Forelimb muscle (tissue), 1 donor: ENCODE data around the gene FBXO21. TPM values are rescaled to one million over a fixed set of nuclear protein-coding genes. Genes with fewer than 3 reads are reported as not detected.

Source experiments
- DNase-seq: peaks from one replicate; pipeline ENCODE4 v3.0.0-alpha.2; 2013; ENCODE audit warnings: low read depth
- polyA plus RNA-seq: library from polyadenylated mRNA; unstranded; fragments of 120-200 nt; gene quantifications from one replicate; pipeline ENCODE4 v1.2.1, GENCODE V29; 2013; ENCODE audit not compliant: insufficient read length

Gene FBXO21
- polyA plus RNA-seq, 1 donor: 24.9 TPM

DNA sequence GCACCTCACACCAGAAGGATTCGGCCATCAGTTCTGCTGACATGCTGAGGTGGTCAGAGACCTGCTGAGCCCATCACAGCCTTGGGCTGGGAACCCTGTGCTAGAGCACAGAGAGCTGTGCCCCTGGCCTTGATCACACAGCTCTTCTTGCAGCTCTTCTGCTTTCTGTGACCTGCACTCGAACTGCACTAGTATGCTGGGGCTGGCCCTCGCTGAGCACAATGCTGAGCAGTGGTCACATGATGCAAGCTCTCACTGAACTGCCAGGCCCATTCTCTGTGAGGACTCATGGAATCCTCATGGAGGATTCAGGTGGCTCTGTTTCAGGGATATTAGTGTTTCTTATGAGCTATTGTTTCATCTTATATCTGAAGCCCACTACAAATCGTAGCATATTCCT is 22.5 kb downstream of the FBXO21 start:
- no peak for DNase-seq

DNA sequence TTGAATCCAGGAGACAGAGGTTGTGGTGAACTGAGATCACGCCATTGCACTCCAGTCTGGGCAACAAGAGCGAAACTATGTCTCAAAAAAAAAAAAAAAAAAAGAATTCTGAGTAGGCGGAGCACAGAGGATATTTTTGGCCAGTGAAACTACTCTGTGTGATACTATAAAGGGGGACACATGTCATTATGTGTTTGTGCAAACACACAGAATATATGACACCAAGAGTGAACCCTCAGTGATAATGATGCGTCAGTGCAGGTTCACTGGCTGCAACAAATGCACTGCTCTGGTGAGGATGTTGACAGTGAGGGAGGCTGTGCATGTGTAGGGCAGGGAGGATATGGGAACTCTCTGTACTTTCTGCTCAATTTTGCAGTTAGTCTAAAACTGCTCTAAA is 24.2 kb downstream of the FBXO21 start:
- no peak for DNase-seq

DNA sequence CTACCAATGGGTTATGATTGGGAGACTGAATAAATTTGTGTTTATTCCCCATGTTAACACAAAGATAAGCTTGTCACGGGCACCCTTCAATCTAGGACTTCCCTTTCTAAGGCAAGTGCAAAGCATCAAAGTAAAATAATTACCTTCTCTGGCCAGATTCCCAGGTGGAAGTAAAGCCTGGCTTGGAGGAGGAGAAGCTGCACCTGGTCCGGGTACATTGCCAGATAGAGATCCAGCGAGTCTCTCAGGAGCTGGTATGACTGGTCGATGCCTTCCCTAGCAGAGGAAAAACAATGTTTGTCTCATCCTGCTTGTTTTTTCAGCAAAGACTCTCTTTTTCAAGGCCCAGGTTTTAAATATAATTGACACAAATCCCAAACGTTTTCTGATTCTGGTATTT is 24.9 kb downstream of the FBXO21 start:
- DNase-seq: no peak

DNA sequence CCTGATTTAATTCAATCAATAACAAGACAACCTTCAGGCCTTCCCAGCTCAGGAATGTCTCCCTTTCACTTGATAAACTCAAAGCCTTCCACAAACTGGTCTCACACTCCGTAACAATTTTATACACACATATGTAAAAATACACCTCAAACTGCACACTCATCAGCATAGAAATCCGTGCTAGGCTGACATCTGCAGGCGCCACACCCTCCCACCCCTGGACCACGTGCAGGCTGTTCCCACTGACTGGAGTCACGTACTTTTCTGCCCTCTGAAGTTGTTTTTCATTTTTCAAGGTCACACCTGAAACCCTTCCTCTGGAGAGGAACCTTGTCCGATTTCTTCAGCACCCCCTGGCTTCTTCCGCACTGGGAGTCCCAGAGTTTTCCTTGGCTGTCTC is 27.6 kb downstream of the FBXO21 start:
- no peak for DNase-seq

DNA sequence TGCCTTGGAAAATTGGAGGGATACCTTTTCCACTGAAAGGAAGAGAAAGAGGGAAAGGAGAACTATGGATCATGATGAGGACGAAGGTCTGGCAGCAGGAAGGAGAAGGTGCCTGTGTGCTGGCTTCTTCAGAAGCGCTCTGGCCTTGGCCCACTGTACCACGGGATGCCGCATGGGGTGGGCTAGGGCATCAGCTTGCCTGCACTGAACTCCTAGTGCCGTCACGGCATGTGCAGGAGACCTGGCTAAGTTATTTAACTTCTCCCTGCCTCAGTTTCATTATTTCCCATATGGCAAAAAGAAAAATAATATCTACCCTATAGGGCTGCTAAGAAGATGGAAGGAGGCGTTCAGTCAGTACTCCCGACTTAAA is 28.1 kb downstream of the FBXO21 start:
- no peak for DNase-seq

DNA sequence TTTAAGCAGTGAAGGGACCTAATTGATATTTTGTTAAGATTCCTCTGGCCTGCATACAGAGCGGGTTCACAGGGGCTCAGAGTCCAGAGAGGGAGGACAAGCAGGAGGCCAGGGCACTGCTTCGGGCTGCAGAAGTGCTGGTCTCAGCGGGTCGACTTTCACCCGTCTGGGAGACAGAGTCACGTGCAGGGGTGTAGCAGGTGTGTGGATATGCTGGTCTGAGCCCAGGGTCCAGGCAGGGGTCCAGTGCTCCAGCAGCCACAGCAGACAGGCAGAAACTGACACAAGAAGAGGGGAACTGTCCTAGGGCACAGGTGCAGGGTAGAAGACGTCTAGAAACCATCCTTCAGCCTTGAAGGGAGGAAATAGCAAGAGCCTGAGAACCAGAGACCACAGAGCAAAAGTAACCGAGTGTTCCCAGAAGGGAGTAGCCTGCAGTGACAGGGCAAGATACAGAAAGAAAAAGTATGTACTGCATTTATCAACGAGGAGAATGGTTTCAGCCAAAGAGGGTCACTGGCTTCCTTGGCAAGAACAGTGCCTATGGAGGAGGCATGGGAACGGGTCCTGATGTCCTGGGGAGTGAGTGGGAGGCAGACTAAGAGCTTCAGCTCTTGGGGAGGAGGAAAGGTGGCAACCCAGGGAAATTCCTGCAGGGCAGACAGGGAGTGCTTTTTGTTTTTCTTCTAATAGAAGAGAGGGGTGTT is 28.7 kb downstream of the FBXO21 start:
- DNase-seq: no peak

DNA sequence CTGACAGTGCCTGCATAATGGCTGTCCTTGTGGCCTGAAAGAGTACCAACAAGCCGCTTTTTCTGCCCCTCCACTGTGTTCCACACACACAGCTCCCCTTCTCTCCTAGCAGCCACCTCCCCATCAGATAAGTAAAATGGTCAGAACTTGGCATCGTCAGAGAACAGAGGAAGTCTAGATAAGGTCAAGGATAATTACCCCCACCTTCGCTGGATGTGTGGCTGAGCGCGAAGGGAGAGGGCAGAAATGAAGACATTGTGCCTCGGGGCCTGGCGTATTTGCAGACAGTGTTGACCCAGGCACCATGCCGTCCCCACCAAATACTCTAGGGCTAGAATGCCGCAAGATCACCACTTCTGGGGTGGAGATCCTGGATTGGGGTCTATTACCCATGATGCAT is 30.6 kb downstream of the FBXO21 start:
- no peak for DNase-seq

DNA sequence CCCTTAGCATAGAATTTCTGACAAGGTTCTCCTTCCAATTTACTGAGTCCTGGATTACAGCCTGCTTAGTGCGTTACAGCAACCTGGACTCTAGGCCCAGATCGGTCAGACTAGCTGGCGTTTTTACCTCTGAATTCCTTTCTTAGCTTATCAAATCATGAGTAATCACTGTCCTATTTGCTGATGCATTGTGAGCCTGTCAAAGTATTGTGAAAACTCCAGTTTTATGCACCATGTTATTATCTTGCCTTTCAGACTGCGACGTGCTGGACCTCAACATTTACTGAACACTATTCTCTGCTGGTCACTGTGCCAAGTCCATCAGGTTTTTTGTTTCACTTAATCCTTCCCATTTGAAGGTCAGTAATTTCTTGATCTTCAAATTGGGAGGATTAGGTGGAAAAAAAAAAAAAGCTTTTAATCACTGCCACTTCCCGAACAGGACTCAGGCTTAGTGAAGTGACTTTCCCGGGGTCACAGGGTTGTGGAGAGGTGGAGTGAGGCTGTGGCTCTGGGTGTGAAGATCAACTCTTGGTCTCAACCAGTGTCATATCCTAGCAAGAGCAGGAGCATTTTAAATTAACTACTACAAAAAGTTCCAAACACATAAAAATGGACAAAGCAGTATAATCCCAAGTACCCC is 31.2 kb downstream of the FBXO21 start:
- no peak for DNase-seq

DNA sequence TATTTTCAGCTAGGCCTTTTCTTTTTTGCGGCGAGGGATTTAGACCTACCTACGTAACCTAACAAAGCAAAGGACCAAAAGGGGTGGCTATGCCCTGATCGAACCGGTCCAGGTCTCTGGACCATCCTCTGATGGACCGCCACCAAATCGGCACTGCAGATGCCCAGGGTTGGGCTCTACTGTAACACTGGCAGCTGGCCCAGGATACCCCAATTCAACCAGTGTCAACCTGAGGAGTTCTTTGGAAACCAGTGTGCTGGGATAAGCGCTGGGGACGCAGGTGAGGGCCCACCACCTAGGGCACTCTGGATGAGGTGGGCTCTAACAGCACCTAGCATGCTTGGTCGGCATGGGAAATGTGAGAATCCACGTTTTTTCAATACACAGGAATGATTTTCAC is 32.2 kb downstream of the FBXO21 start:
- DNase-seq: no peak

DNA sequence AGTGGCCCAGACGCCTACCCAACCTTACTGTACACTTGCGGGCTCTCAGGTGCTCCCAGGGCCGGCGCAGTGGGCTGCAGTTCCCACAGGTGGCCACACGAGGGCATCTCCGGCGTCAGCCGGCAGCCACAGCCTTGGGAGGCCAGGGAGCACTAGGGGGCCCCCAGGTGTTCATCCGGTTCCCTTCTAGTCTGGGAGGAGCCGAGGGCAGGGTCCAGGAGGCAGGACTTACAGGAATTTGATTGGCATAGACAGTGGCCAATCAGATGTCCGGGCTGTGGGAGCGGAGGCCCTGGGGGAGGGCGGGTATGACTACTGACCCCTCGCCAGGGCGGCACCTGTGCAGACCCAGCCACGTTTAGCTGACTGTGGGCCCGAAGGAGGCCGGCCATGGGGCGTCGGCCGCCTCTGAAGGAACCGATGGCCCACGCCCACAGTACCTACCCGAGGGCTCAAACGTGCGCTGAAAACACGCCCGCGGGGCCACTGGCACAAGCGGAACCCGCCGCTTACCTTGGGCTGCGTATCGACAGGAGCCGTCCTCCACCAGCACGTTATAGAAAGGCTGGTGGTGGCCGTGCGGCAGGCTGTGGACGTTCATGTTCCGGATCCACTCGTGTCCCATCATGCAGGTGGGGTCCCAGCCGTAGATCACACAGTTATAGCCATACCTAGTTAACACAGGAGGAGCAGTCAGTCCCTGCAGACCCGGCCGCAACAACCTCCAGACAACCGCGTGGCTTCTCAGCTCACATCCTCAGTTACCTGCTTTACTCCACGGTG is 34.8 kb downstream of the FBXO21 start:
- no peak for DNase-seq

DNA sequence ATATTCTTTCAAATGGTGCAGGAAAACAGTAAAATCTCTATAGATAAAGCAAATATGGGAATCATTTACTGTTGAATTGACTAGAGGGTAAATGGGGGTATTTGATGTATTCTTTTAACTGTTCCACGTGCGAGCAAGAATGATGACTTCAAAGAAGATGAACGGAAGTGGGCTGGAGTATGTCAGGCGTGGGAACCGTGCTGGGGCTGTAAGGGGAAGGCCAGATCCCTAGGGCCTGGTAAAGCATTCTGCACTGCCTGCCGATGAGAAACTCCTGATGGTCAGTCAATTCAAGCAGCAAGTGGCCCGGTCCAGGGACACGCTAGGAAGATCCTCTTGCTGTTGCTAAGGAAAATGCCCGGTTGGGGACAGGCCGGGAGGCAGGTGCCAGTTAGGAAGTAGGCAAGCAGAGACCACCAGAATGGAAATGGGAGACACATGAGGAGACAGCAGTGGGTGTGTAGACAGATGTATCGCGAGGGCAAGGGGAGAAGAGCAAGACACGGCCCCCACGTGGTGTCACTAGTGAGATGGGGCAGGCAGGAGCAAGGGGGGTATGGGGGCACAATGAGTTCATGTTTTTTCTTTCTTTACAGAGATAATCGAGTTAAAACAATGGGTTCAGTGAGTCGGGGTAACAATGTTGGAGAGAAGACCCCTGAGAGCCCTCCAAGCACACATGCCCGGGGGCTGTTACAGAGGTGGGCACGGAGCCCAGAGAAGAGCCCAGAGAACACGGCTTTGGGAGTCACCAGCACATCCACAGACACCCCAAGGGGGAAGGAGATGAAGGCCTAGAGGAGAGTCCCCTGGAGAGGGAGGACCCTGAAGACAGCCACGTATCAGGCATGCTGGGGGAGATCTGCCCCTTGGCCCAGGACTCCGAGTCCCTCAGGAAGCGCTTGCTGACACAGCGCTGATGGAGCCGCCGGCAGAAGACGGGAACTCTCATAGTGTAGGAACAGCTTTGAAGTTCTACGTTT is 37.2 kb downstream of the FBXO21 start:
- no peak for DNase-seq

DNA sequence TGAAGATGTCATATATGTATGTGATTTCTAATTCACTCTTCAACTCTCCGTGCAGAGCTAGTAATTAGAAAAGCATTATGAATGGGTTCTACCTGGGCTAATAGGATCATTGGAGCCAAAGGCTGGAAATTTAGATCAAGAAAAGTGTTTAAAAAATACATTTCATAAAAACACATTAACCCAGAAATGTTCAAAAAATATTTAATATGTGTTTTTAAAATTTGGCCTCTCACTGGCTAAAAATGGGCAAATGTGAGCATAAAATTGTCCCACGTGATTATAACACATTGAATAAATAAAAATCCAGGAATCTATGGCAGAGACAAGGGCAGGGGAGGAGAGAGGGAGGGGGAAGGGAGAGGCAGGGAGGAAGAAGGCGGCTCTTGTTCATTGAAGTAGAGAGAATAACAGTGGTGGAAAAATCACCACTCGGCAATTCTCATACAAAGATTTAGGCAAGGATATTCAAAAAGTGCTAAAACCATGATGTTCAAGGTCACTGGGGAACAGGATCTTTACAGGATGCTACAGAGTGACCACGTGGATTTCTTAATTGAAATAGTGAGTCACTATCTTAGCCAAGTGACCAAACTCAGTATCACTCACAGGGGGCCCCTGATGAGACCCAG is 38.8 kb downstream of the FBXO21 start:
- DNase-seq: no peak

DNA sequence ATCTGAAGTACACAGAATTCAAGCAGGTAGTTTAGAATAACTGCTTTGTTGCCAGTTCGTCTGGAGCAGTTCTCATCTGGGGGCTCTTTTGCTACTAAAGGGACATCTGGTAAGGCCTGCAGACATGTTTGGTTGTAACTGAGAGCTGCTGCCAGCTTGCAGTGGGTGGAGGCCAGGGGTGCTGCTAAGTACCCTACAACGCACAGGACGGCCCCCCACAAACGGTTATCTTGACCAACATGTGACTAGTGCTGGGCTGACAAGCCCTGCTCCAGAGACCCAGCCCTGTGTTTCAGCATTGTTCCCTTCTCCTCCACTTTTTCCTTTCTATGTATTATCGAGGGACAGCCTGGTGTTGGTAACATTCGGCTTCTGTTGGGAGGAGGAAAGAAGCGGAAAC is 40.8 kb downstream of the FBXO21 start:
- no peak for DNase-seq

DNA sequence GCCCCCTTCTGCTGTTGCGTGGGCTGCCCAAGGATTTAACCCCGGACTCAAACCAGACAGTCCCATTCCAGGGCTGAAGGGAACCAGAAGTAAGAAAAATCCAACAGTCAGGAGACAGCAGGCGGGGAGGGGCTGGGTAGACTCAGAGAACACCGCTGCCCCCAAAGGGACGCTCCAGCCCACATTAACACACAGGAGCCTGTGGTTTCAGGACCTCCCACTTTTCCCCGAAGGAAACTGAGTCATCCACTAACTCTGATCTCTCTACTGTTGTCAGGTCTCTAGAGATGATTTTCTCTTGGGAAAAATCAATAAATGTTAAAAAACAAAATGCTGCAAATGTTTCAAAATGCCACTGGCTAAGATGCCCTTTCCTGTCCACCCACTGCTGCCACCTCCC is 41.6 kb downstream of the FBXO21 start:
- no peak for DNase-seq

DNA sequence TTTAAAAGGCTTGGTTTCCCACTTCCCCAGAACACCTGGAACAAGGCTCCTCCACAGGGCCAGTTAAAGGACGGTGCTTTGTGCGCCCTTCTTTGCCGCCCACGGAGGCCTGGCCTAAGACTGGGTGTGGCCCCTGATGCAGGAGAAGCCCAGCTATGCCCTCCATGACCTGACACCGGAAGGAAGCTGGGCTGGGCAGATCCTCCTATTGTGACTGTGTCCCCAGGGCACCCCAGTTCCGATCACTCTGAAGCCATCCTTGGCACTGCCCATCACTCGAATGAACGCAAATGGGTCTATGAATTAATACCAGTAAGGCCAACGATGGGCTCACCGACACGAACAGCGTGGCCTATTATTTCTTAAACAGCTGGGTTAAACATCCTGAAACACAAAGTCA is 42.6 kb downstream of the FBXO21 start:
- no peak for DNase-seq

DNA sequence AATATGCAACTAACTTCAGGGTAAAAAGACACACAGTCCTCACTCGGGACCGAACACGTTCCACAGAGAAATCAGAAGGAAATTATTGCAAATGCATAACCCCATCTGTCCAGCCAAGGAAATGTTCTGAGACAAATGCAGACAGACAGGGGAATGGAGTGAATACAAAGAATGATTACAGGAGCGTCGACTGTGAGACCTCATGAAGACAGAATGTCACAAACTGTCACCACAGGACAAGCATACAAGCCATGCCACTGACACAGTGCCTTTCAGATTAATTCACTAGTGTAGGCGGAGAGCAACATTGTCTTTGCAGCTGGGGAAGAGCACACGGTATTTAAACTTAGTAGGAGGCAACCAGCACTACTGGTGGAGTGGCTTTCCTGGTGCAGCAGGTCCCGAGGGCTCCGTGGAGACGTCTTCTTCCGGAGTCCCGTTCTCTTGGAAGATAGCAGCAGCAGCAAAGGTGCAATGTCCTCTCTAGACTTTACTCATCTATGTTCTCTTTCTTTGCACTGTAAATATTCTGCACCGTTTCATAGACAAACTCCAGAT is 44.6 kb downstream of the FBXO21 start:
- no peak for DNase-seq

DNA sequence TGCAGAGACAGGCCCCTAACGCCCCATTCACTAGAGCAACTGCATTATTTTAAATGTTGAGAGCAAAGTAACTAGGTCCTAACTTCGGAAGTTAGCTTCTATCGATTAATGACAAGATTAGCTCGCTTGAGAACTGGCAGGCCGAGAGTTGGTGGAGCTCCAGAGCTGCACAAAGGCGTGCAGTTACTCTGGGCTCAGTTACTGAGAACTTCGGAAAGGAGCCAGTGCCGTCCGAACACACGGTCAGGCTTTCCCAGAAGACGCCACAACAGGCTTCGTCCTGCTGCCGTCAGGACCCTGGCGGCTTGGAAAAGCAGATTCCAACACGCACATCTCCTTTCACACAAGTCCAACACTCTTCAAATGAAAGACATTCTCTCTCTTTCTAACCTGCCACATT is 45.7 kb downstream of the FBXO21 start:
- no peak for DNase-seq

DNA sequence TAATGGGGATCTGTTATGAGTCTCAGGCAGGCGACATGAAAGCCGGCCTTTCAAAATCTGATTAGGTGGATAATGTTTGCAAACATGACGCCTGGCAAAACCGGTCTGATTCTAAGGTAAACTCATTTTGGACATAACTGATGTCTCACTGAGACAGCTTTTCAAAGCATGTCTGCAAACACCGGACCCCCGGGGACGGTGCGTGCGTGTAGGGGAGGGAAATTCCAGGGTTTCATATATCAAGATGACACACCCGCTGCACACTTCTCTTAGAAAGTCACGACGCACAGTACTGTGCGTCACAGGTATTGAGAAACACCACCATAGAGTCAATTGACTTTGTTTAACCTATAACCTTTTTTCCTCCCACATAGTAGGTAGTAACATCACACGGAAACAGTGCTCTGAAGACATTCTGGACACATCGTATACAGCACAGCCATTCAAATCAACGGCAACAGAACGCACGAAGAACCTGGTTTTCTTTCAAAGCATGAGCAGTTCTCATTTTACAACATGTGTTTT is 47.2 kb downstream of the FBXO21 start:
- DNase-seq: no peak

DNA sequence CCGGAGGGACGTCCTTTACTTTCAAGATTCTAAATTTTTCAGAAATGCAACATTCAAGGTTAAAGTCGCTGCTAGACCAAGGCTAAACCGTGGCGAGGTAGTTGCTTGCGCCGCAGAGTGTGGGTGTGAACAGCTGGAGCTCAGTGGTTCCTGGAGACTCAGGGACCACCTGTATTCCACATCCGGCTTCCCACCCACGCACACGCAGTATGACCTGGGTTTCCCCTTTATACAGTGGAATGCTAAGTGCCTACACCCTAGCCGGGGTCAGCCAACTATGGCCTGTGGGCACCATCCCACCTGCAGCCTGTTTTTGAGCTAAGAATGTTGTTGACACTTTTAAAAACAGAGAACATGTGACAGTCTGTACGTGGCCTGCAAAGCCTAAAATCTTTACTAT is 48.2 kb downstream of the FBXO21 start:
- DNase-seq: no peak

DNA sequence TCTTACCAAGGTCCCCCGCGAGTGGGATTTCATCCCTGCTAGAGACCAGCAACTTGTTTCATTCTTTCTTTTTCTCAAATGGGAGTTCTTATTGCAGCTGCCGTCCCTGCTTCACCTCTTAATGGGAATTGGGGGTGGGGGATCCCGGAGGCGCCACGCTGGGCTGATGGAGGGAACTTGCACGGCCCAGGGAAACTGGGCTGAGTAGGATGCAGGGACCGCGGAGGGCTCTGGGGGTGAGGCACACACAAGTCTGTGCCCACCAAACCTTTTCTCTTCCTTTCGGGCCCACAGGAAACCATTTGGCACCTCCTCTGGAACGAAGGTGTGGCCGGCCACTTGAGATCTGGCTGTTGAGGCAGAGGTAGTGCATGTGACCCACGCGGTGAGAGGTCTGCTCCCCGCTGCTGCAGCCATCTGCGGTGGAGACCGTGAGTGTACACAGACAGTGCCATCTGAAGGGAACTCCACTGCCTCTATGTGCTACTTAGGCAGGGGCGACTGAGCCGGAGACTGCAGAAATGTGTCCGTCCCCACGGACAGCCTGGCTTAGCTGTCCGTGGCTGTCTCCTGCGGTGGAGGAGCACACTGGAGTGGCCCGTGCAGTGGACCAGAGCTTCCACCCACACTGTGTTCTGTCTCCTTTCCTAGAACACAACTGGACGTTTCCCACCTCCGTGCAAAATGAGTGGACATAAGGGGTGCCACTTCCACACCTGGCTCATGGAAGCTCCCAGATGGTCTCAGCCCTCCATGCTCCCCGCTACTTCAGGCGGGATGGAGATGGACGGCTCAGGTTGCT is 49.0 kb downstream of the FBXO21 start:
- no peak for DNase-seq
